Measurements from ENCODE around the gene USP40. TPM values are rescaled to one million over a fixed set of nuclear protein-coding genes. Genes with fewer than 3 reads are reported as not detected.

The USP40 gene
- total RNA-seq, 1 donor from 2014 or later, result 47.6 TPM

- H3K4me3 ChIP-seq, result no peak overlapping the region
- H3K36me3 ChIP-seq, result peaks cover 62% of the 10 kb centered on the region
- no peak overlapping the region for H3K27ac ChIP-seq
- ATAC-seq, result peak; percentile 69
- no peak for DNase-seq
- intact Hi-C loops (cut with DNase I), result no loop called here
- no peaks in the 10 kb centered on the region for H3K4me1 ChIP-seq
- TF ChIP-seq CTCF (IDR thresholded peaks at IDR 0.05), result no peak
- no peaks in the 10 kb centered on the region for H3K27me3 ChIP-seq
- no peaks in the 10 kb centered on the region for H3K9me3 ChIP-seq
Measured at GRCh38 chr2:233546774-233547173, 19.8 kb downstream of the USP40 start.

GRCh38 chr2:233546101-233546500, 20.5 kb downstream of the USP40 start:
- ATAC-seq, result no peak
- no peak for TF ChIP-seq CTCF (IDR thresholded peaks at IDR 0.05)
- no peak for DNase-seq
- H3K4me1 ChIP-seq, result no peaks in the 10 kb centered on the region
- intact Hi-C loops (cut with DNase I), result no loop called here
- H3K4me3 ChIP-seq, result no peak overlapping the region
- H3K36me3 ChIP-seq, result peaks cover 56% of the 10 kb centered on the region
- no peak overlapping the region for H3K27ac ChIP-seq
- no peaks in the 10 kb centered on the region for H3K27me3 ChIP-seq
- no peaks in the 10 kb centered on the region for H3K9me3 ChIP-seq

- Histone ChIP-seq H3K27me3 (no peaks in the 10 kb centered on the region), H3K4me1 (no peaks in the 10 kb centered on the region), H3K27ac (no peak overlapping the region), H3K9me3 (no peaks in the 10 kb centered on the region), H3K4me3 (no peak overlapping the region), H3K36me3 (peaks cover 48% of the 10 kb centered on the region)
- TF ChIP-seq CTCF (IDR thresholded peaks at IDR 0.05), result no peak
- DNase-seq, result no peak
- intact Hi-C loops (cut with DNase I), result no loop called here
- ATAC-seq, result no peak
Measured at GRCh38 chr2:233544200-233544610, 22.4 kb downstream of the USP40 start.

- Histone ChIP-seq H3K27ac (no peak overlapping the region), H3K4me1 (no peaks in the 10 kb centered on the region), H3K27me3 (no peaks in the 10 kb centered on the region), H3K9me3 (no peaks in the 10 kb centered on the region), H3K4me3 (no peak overlapping the region), H3K36me3 (peaks cover 33% of the 10 kb centered on the region)
- DNase-seq (no peak), ATAC-seq (no peak)
- intact Hi-C loops (cut with DNase I), result no loop called here
- no peak for TF ChIP-seq CTCF (IDR thresholded peaks at IDR 0.05)
Measured at GRCh38 chr2:233542507-233542906, 24.1 kb downstream of the USP40 start.

GRCh38 chr2:233538741-233539140, 27.8 kb downstream of the USP40 start:
- TF ChIP-seq CTCF (IDR thresholded peaks at IDR 0.05), result no peak
- DNase-seq (no peak), ATAC-seq (no peak)
- no peaks in the 10 kb centered on the region for H3K27me3 ChIP-seq
- no peak overlapping the region for H3K4me3 ChIP-seq
- H3K36me3 ChIP-seq, result peaks cover 23% of the 10 kb centered on the region
- H3K4me1 ChIP-seq, result no peaks in the 10 kb centered on the region
- intact Hi-C loops (cut with DNase I), result no loop called here
- no peak overlapping the region for H3K27ac ChIP-seq
- no peaks in the 10 kb centered on the region for H3K9me3 ChIP-seq

GRCh38 chr2:233535271-233535670, 31.3 kb downstream of the USP40 start:
- H3K4me3 ChIP-seq, result no peak overlapping the region
- no peak for TF ChIP-seq CTCF (IDR thresholded peaks at IDR 0.05)
- H3K36me3 ChIP-seq, result peaks cover 43% of the 10 kb centered on the region
- DNase-seq (no peak), ATAC-seq (peak; percentile 49)
- H3K27ac ChIP-seq, result no peak overlapping the region
- H3K4me1 ChIP-seq, result no peaks in the 10 kb centered on the region
- no peaks in the 10 kb centered on the region for H3K9me3 ChIP-seq
- intact Hi-C loops (cut with DNase I), result no loop called here
- no peaks in the 10 kb centered on the region for H3K27me3 ChIP-seq

All from upper lobe of right lung (tissue), 1 donor.